Measurements from ENCODE around the gene TAS2R1. TPM values are rescaled to one million over a fixed set of nuclear protein-coding genes. Genes with fewer than 3 reads are reported as not detected.
"Not testable (repeated sequence)": the region's sequence is repeated elsewhere in the genome, so short reads cannot be mapped to it uniquely, and the experiment has no call there.

Gene TAS2R1
- total RNA-seq, 1 experiment from 2014 or later: not detected

DNA sequence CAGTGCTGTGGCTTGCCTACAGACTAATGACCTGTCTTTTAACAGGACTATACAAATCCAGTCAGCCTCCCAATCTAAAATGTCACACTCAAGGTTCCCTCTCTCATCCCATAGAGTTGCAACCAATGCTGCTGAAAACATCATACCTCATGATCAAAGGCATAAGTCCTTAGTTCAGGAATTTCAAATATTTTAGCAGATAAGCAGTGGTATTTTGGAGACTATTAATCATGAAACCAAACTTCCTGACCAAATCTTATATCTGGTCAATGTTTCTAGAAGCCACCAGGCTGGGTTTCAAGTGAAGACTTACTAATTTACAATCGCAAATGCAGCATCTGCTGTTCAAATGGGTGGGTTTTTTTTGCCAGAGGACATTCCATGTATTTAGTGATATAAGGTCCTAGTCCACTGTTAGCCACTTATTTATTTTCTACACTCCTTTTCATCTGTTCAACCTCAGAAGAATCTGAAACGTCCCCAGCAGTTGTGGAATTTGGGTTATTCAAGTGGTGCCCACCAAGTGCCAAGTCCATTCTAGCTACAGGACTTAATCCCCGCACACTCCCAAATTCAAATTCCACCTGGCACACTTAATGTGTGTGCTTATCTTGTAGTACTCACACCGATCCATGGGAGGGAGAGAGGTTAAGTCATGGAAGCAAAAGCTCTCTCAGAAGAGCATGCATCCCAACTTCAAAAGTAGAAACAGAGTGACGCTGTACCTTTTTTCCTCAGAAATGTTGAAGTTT lies 5.8 kb downstream of the TAS2R1 start:
- DNase-seq (ENCODE audit: low spot score): no peak
- in situ Hi-C loops (cut with HindIII; ENCODE audit: low sequenced_read_pairs): no loop called here

DNA sequence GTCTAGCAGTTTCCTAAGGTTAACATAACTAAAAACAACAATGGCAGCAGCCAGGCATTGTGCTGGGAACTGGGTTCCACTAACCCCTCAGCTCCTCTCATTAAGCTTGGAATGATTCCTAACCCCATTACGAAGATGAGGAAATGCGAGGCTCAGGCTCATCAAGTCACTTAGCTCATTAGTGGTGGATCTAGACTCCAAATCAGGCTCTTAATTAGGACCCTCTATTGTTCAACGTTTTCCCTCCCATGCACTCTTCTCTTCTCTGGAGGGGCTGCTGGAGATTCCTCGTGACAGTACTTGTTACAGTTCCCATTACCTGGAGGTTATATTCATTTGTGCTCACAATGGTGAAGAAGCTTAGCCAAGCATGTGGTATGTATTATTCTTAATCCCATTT lies 6.5 kb downstream of the TAS2R1 start:
- in situ Hi-C loops (cut with HindIII; ENCODE audit: low sequenced_read_pairs): no loop called here
- DNase-seq (ENCODE audit: low spot score): no peak

DNA sequence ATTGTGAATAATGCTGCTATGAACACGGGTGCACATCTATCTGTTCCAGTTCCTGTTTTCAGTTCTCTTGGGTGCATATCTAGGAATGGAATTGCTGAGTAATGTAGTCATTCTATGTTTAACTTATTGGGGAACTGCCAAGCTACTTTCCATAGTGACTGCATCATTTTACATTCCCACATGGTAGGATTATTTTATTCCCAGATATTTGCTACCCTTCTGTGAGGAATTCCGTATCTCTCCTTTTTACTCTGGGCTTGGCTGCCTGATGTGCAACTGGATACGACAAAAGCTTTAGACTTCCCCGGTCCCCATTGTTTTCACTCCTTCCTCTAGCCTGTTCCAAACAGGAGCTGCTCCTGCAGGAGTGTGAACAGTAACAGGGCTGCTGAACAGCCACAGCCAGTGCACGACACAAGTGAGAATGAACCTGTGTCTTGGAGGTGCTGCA lies 7.2 kb downstream of the TAS2R1 start:
- in situ Hi-C loops (cut with HindIII; ENCODE audit: low sequenced_read_pairs): no loop called here
- no peak for DNase-seq (ENCODE audit: low spot score)

DNA sequence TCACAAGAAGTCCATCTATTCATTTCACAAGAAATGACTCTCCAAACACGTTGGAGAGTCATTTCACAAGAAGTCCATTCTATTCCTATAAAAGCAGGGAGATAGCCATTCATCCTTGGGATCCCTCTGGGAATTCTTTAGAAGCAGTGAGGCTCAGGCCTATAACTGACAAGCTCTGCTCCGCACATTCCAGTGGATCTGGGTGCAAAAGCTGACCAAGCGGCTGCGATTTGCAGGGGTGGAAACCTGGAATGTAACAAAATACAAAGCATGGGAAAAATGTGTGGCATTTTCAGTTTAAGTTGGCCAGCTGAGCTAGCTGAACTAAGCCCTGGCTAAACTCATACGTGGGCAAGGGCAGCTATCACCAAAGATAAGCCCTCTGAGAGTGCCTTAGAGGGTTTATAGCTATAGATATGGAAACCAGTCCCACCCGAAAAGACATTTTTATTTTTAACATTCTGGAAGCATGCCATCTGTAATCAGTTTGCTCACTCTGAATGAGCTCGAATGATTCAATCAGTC lies 8.7 kb downstream of the TAS2R1 start:
- DNase-seq (ENCODE audit: low spot score): no peak
- in situ Hi-C loops (cut with HindIII; ENCODE audit: low sequenced_read_pairs): no loop called here

DNA sequence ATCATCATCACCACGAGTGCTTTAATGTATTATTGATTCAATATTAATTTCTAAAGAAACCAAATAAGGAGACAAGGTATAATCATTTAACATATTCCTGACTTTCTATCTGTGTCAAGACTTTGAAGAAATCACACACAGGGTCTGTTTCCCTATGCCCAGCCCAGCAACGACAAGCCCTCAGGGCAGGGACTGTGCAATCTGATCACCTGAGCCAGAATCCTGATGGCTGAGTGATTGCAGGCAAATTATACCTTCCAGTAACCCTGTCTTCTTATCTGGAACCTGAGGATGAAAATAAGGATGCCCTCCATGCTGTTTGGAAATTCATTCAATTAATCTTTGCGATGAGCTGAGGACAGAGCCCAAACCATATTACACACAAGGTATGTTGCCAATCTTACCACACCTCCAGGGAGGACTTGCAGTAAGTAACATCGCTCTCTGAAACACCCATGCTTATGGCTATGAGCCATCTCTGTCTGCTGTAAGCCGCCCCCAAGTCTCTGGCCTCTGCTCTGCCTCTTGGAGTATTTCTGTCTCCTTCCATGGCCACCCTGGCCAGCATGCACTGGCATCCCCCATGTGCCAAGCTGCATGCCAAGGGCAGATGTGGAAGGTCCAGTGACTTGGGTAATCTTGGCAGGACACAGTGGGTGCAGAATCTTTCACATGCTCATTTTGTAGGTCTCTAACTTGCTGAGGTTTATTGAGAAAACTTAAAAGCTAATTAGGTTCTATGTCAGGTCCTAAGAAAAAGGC lies 10.6 kb downstream of the TAS2R1 start:
- DNase-seq (ENCODE audit: low spot score): no peak
- in situ Hi-C loops (cut with HindIII; ENCODE audit: low sequenced_read_pairs): no loop called here

DNA sequence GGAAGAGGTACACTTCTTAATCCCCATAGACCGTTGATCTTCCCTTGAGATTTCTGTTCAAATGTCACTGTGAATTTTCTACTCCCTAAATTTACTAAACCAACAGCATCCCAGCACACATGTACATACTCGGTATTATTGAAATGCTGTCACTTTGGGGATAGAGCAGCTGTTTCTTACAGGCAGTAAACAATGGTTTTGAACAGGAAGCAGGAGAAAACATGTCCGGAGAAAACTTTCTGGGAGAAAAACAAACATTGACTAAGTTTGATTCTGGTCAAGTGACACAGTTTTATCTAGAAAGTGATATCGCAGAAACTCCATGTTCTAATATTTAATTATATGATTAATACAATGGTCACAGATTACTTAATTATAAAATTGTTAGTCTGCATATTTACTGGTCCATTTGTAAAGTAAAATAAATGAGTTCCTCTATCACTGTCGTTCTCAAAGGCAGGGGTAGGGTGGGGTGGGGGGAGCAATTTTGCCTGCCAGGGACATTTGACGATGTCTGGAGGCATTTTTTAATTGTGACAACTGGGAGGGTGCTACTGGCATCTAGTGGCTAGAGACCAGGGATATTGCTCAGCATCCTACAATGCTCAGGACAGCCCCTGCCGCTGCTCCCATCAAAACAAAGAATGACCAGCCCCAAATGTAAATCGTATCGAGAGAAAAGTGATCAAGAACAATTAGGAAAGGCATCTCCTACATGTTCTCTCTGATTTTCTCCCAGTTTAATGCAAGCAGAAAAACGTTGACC lies 12.2 kb downstream of the TAS2R1 start:
- in situ Hi-C loops (cut with HindIII; ENCODE audit: low sequenced_read_pairs): no loop called here
- no peak for DNase-seq (ENCODE audit: low spot score)

DNA sequence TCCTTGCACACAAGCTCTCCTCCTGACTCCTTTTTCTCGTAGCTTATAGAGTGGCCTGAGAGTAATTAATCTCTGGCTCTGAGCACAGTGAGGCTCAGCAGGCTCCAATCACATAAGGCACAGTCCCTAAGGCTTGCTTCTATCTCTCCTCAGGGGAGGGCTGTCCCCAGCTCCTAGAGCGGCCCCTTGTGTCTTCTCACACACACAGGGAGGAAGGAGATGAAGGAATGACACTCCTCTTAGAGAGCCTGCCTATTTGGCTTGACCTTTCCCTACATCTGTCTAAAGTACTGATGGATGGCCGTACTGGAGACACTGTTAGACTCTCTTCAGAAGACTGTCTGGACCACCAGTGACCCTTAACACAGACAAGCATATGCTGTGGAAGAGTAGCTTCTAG lies 12.9 kb downstream of the TAS2R1 start:
- in situ Hi-C loops (cut with HindIII; ENCODE audit: low sequenced_read_pairs): no loop called here

DNA sequence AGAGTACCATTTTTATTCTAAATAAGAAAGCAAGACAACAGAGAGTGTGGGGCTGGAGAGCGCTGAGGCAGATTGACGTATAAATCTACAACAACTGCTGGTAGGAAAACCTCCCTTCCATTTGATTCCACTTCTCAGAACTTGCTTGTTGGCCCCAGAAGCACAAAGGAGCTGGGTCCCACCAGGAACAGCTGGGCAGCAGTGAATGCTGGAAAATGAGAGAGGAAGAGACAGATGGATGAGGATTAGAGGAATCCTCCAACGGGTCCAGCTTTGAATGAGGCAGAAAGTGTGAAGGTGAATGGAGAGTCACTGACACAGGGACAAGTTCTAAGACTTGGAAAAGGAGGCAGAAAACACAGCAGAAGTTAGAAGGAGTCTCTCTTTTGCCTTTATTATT lies 14.8 kb downstream of the TAS2R1 start:
- in situ Hi-C loops (cut with HindIII; ENCODE audit: low sequenced_read_pairs): no loop called here
- no peak for DNase-seq (ENCODE audit: low spot score)

More for the DNA sequence above, 12.9 kb downstream of the TAS2R1 start:
- DNase-seq (ENCODE audit: low spot score): no peak

DNA sequence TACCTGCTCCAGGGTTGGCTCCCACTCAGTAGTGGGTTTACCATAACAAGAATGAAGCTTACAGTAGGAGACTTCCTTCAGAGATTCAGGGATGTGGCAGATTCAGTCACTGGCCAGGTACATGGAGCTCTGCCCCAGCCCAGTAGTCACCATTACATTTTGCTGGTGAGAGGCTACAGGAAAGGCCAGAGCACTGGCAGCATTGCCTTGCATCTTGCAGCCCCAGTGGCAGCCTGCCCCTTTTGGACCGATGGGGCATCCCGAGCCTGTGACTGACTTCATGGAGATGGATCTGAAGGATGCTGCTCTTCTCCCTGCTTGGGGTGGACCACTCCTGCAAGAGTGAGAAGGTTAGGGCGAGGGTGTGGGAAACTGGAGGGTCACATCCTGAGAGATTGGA lies 16.8 kb downstream of the TAS2R1 start:
- in situ Hi-C loops (cut with HindIII; ENCODE audit: low sequenced_read_pairs): no loop called here
- no peak for DNase-seq (ENCODE audit: low spot score)

DNA sequence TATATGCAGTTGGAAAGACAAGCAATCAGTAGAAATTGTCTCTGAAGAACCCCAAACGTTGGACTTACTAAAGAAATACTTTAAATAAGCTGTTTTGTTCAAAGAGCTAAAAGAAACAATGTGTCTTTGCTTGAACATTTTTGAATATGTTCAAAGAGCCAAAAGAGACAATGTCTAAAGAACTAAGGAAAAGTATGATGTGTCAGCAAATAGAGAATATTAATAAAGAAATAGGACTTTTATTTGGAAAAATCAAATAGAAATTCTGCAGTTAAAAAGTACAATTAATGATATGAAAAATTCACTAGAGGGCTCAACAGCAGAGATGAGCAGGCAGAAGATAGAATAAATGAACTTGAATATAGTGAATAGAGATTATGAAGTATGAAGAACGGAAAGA lies 19.2 kb downstream of the TAS2R1 start:
- DNase-seq (ENCODE audit: low spot score): no peak
- in situ Hi-C loops (cut with HindIII; ENCODE audit: low sequenced_read_pairs): no loop called here

DNA sequence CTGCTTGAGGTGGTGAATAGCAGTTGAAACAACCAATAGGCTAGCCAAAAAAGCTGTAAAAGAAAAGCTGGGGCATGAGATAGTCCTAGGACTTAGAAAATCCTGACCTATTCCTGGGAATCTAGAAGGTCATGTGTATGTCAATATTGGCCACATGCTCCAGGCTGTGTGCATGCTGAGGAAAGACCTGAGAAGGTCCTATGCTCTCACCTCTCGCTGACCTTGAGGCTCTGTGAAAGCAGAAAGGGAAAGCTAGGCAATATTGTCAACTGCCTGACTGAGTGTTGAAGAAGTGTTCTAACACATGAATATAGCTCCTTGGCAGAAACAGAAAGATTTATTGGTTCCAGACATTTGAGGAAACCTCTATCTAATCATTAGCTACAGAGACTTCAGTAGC lies 19.8 kb downstream of the TAS2R1 start:
- no peak for DNase-seq (ENCODE audit: low spot score)
- in situ Hi-C loops (cut with HindIII; ENCODE audit: low sequenced_read_pairs): no loop called here

DNA sequence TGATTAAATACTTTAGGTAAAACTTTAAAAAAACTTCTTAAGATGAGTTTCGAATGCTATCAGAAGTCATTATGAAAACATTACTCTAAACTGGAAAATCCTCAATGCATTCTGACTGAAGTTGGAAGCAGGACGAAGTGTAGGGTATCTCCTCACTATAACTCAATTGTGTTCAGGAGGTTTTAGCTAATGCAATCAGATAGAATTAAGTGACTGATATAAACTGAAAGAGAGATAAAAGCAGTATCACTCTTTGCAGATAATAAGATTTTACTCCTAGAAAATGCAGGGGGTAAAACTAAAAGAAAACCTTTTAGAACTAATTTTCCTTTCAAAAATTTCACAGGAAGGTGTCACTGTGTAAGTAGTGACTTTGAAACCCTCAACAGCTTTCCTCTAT lies 22.1 kb downstream of the TAS2R1 start:
- DNase-seq (ENCODE audit: low spot score): no peak
- in situ Hi-C loops (cut with HindIII; ENCODE audit: low sequenced_read_pairs): no loop called here

DNA sequence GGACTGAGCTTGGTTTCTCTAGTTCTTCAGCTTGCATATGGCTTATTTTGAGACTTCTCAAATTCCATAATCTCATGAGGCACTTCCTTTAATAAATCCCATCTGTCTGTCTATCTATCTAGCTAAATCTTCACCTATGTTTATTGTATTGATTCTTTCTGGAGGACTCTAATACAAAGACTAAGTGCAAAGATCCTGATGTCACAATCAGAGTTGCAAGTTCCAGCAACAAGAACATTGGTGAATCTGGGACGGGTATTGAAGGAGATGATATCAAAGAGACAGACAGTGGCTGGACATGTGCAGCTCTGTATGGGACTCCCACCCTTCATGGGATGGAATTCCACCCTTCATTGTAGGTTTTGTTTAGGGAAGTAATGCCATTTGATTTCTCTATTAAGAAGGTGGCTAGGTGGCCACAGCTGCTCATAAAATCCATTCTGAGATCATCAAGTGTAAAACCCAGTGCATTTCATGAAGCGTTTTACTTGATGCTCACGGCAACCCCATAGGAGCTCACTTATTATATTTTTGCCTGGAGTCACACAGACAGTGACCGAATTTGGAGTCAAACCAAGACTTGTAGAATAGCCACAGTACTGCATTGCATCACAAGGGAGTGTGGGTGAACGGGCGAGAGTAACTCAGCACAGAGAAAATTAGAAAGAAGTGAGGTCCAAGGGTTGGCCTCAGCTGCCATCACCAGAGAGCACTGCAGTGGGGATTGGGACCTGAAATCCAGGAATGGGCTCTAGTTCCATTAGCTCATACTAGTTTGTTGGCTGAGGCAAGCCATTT lies 24.9 kb downstream of the TAS2R1 start:
- no peak for DNase-seq (ENCODE audit: low spot score)
- in situ Hi-C loops (cut with HindIII; ENCODE audit: low sequenced_read_pairs): no loop called here

DNA sequence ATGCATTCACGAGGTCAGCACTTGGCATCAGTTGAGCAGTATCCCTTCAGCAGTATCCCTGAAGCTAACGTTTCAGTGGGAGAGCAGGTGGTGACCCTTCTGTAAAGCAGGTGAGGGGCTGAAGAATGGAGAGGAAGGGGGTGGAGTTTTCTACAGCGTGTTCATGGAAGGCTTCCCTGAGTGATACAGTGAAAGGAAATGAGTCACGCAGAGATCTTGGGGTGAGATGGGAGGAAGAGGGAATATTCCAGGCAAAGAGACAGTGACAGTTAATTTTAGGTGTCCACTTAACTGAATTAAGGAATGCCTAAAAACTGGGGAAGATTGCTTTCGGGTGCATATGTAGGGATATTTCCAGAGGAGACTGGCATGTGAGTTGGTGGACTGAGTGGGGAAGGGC lies 25.7 kb downstream of the TAS2R1 start:
- in situ Hi-C loops (cut with HindIII; ENCODE audit: low sequenced_read_pairs): no loop called here
- no peak for DNase-seq (ENCODE audit: low spot score)

DNA sequence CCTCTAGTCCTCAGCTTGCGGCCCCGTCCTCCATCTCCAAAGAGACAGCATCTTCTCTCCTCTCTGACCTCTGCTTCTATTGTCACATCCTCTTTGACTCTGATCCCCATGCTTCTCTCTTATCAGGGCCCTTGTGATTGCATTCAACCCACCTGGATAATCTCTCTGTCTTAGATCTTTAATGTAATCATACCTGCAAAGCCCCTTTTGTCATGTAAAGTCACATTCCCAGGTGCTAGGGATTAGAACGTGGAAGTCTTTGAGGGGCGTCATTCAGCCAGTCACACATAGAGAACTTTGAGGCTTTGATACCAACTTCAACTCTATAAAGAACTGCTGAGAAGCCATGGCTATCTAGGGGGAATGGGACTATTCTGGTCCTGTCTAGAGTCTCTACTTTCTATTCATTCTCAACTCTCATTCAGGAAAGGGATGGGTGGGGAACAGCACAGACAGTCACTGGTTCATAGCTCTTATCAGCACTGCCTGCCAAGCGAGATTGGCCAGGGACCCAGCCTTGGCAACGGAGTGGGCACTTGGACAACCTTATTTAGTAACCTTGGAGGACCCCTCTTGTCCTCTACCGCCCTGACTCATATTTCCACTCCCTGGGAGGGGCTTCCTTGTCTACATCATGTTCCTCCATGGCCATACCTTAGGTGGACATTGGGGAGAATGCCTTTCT lies 29.0 kb downstream of the TAS2R1 start:
- no peak for DNase-seq (ENCODE audit: low spot score)
- in situ Hi-C loops (cut with HindIII; ENCODE audit: low sequenced_read_pairs): no loop called here

DNA sequence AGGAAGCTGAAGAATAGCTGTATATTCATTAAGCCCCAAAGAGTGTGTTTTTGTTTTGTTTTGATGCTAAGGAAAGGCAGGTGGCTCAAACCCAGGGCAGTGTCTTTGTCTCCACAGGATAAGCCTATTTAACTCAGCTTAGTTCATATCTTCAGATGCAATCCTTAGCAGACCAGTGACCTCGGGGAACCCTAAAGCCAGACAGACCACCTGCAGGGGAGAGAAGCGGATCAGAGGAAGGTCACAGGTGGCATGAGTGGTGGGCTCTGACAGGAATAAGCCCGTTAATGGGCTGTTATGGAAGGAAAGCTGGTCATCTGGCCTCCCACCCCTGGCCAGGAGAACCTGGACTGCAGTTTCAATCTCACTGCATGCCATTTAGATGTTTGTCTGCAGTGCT lies 30.8 kb downstream of the TAS2R1 start:
- no peak for DNase-seq (ENCODE audit: low spot score)
- in situ Hi-C loops (cut with HindIII; ENCODE audit: low sequenced_read_pairs): no loop called here

DNA sequence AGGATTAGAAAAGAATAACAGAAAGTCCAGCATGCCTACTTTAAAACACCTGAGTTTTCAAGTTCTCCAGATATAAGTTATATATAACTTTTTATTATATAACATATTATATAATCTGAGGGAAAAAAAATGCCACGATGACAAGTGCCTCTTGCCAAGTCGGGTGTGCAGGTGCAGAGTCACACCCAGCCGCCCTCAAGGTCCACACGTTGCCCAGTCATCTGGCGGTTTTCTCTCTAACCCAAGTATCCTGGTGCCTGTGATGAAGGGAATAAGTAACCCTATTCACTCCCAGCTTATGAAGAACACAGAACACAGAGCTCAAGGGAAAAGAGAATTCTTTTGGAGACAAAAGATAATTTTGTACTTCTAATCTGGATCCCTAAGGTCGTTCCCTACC lies 31.8 kb downstream of the TAS2R1 start:
- in situ Hi-C loops (cut with HindIII; ENCODE audit: low sequenced_read_pairs); DNase-seq (ENCODE audit: low spot score): not testable (repeated sequence)

DNA sequence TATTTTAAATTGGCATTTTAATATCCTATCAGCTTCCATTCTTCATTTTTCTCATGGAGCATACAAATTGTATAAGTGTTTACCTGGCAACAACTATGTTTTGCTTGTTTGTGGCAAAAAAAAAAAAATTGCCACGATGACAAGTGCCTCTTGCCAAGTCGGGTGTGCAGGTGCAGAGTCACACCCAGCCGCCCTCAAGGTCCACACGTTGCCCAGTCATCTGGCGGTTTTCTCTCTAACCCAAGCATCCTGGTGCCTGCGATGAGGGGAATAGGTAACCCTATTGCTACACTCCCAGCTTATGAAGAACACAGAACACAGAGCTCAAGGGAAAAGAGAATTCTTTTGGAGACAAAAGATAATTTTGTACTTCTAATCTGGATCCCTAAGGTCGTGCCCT lies 32.8 kb downstream of the TAS2R1 start:
- in situ Hi-C loops (cut with HindIII; ENCODE audit: low sequenced_read_pairs); DNase-seq (ENCODE audit: low spot score): not testable (repeated sequence)
